Measurements from ENCODE around the gene CDK3.
"Not testable (repeated sequence)": the region's sequence is repeated elsewhere in the genome, so short reads cannot be mapped to it uniquely, and the experiment has no call there.

The CDK3 gene

DNA sequence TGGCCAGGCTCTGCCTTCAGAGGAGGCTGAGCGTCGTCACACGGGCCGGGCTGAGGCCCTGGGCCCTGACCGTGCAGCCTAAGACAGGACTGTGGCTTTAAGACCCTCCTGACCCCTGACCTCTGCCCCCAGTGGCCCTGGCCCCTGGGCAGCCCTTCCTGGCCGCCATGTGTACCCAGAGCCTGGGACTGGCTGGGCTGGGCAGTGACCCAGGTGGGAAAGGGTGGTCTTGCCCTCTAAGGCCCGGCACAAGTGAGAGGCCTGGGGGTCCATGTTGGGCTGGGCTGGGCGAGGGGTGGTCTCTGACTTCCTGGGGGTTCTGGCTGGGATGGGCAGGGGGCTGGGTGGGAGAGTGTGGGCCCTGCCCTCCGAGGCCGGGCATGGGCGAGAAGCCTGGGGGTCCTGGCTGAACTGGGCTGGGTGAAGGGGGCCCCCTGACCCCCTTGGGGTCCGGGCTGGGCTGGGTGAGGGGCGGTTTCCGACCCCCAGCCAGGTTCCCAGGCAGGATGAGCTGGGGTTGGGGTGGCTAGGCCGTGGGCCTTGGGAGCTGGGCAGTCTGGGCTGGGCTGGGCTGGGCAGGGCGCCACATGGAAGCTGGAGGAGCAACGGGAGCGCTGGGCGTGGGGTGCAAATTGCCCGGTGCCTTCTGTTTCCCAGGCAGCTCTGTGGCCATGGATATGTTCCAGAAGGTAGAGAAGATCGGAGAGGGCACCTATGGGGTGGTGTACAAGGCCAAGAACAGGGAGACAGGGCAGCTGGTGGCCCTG, at the start of gene CDK3:
CDK3 (plus strand) TSS at position 101 of the 767 bp plus-strand sequence; CDS start at position 672, 571 bp downstream.
- no peak for DNase-seq (ENCODE audit: low read depth)

DNA sequence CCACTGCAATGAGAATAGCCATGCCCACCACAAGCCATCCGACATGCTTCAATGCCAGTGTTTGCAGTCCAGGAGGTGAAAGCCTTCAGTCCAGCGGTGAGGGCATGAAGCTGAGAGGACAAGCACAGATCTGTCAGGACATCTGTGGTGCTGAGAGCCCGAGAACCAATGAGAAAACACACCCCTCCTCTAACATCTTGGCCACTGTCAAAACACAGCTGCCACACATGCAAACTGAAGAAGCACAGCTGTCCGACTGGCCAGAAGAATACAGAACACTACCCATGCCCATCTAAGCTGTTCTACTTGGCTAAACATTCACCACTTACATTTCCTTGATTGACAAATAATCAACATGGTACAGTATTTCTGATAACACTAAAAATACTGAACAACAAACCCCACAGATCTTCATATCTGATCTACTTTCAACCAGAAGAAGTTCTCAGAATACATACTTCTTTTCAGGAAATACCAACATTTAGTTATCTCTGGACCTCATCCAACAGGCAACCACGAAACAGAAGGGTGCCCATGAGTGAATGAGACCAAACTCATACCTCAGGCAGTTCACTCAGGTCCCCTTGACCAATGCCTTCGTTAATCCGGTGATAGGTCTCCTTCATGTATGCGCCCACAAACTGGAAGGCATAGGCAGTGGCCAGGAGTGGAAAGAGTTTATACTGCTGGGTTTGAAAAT, 49.6 kb upstream of the CDK3 start:
- no peak for DNase-seq (ENCODE audit: low read depth)

DNA sequence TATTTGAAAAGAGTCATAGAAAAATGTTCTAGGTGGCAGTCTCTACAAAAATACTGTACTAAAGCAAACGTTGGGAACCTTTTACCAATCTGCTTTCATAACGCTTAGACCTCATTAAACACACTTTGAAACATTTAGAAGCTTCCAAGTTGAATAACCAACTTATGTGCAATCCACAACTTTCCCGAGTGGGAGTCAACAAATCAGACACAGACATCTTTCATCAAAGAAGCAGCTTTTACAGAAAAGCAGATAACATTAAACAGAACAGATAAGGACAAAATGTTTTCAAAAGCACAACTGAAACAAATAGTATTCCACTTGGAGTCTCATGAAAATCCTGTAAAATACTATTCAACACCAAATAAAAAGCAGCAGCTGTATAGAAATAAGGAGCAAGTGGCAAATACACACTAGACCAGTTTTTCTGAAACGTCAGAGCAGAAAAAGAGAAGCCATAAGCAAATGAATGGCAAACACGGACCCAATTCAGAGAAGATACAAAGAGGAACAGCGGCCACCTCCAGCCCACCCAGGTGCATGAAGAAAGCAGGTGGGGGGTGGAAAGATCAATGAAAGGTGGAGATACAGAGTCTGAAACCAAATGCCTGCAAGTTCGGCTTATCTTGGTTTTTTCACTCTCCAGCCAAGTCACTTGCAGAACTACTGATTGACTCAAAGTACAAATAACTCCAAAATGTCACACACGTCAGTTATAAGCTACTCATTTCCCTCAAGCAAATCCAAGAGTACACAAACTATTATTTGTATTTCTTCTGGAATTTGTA, 41.4 kb upstream of the CDK3 start:
- DNase-seq (ENCODE audit: low read depth): no peak

DNA sequence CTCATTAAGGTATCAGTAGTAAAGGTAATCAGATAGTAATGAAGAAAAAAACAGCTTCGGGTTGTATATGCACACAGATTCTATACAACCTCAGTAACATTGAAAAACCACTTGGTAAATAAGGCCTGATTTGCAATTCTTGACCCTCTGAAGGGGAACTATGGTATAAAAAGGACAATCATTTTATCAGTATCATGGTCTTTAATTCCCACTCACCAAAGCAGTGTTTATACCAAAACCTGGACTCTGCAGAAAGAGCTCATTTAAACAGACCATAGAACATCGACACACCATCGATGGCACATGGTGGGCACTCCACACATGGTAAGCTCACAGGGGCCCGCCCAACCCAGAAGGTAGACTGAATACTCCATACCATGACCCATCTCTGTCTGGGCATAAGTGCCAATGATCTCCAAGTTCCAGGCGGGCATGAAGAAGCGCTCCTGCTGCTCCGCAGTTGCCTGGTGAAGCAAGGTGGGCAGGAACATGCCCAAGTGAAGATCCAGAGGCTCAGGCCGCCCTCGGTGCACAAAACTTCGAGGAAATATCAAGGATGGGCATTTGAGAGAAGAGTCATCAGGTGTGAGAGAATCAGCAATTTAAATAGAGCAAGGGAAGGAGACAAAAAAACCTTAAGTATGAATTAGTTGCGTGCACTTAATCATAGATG, 40.7 kb upstream of the CDK3 start:
- DNase-seq (ENCODE audit: low read depth): no peak

DNA sequence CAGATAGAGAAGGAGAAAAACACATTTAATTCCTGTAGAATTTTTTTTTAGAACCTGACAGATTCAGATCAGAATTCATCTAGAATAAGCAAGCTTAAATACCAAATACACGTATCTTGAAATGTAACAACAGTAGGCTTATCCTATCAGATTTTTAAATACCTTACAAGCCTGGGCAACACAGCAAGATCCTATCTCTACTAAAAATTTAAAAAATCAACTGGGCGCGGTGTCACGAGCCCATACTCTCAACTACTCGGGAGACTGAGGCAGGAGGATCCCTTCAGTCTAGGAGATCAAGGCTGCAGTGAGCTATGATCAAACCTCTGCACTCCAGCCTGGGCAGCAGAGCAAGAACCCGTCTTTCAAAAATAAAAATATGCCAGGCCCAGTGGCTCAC, 35.2 kb upstream of the CDK3 start:
- no peak for DNase-seq (ENCODE audit: low read depth)

DNA sequence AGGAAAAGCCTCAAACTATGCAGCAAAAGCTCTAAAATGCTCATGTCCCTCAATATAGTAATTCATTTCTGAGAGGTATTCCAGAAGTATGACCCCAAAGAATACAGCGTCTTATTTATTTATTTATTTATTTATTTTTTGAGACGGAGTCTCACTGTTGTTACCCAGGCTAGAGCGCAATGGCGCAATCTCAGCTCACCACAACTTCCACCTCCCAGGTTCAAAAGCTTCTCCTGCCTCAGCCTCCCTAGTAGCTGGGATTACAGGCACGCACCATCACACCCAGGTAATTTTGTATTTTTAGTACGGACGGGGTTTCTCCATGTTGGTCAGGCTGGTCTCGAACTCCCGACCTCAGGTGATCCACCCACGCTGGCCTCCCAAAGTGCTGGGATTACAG, 31.6 kb upstream of the CDK3 start:
- not testable (repeated sequence) for DNase-seq (ENCODE audit: low read depth)

DNA sequence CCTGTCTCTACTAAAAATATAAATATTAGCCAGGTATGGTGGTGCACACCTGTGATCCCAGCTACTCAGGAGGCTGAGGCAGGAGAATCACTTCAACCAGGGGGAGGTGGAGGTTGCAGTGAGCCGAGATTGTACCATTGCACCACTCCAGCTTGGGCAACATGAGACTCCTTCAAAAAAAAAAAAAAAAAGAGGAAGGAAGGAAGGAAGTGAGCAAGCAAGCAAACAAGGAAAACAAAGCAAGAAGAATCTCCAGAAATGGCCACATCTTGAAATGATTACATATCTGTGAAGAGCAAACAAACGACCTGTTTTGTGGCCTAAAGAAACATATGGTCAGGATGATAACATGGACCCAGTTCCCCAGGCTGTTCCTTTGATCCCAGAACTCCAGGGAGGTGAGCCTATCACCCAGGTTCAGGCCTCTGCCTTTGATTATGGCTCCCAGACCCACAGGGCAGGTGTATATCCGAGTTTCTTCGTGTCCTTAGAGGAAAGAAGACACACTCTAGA, 30.6 kb upstream of the CDK3 start:
- no peak for DNase-seq (ENCODE audit: low read depth)

DNA sequence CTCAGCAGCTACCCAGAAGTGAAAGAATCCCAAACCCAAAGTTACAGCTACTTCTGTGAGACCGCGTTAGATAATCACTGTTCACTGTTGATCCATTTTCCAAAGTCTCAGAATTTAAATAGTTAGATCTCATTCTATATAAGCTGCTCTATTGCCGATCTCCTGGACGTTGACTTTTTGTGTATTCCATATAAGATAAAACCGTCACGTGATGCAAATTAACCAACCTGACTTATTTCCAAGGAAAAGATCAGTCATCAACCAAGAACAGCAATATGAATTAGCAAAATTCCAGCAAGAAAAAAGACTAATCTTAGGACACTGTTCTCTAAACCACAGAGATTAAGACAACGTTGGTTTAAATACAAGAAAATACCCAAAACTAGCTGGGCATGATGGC, 30.0 kb upstream of the CDK3 start:
- DNase-seq (ENCODE audit: low read depth): no peak

DNA sequence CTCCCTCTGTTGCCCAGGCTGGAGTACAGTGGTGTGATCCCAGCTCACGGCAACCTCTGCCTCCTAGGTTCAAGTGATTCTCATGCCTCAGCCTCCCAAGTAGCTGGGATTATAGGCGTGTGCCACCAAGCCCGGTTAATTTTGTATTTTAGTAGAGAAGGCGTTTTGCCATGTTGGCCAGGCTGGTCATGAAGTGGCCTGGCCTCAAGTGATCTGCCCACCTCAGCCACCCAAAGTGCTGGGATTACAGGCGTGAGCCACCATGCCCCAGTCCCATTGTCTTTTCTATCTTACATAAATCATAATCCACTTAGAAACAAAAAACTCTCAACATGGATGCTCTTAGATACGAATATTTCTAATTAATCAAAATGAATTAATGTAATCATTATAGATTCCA, 25.5 kb upstream of the CDK3 start:
- DNase-seq (ENCODE audit: low read depth): not testable (repeated sequence)

DNA sequence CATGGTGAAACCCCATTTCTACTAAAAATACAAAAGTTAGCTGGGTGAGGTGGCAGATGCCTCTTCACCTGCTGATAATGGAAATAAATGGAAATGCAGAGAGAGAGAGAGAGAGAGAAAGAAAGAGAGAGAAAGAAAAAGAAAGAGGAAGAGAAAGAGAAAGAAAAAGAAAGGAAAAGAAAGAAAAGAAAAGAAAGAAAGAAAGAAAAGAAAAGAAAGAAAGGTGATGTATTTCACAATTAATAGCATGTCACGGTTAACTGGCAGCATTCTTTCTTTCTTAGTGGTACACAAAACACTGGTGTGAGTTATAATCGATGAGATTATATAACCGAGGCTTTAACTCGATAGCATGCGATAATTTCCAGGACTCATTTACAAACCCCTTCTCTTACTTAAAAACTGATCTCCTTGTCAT, 24.9 kb upstream of the CDK3 start:
- no peak for DNase-seq (ENCODE audit: low read depth)

DNA sequence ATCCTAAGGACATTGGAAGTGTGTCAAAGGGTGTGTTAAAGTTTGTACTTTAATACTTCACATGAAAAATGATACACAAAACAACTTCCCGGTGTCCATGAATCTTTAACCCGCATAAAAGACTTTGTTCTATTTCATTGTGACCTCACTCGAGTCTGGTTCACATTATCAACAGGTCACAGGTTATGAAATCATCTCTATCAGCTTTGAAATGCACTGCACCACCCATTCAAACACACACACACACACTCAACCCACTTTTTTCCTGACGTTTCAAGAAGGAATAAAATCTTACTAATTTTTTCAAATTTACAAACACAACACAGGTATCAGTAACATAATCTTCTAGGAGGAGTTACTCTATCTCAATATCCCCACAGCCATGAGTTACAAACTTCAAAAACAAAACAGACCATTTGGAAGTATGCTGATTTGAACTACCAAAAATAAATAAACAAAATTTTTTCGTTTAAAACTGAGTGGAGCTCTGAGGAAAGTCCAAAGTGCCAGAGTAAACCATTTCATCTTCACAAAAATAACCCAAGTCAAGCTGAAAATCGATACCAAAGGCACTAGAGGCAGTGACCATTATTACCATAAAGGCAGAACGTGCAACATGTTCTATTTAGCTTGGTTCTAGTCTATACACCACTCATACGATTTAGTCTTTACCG, 24.3 kb upstream of the CDK3 start:
- DNase-seq (ENCODE audit: low read depth): no peak

DNA sequence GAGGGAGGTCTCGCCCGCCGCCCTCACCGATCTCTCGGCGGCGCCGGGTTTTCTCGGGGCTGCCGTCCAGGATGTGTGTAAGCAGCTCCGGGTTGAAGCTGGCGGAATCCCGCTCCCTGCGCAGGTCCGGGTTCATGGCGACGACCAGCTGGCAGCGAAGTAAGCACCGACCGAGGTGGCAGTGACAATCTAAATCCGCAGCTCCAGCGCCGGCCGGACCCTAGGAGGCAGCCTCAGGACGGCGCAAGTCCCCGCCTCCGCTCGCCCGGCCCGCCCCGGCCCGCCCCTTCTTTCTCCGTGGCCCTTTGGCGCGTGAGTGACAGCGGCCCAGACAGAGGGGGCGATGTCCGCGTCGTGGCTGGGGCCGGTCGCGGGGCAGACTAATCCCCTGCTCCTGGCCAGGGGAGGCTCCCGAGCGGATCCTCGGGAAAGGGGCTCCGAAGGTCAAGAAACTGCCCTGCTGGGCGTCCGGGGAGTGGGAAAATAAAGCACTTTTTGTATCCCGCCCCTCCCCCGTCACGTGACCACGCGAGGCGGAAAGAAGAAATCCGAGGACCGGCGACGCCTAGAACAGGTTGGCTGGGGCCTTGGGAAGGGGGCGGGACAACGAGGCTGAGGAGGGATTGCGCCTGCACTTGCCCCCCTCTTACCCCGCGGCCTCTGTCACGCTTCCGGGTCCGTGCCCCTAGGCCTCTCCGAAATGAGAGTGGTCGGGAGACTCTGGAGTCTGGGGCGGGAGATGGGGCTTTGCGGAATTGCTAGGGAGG, 21.5 kb upstream of the CDK3 start, which contains the start of the genes ACOX1 and TEN1:
ACOX1 (minus strand) TSS at position 229 of the 767 bp plus-strand sequence; CDS start at position 136, 93 bp downstream.
TEN1 (plus strand) TSS at position 303 of the 767 bp plus-strand sequence. CDS start 6,953 bp downstream, outside the sequence.
- peak; percentile 77 for DNase-seq (ENCODE audit: low read depth)

DNA sequence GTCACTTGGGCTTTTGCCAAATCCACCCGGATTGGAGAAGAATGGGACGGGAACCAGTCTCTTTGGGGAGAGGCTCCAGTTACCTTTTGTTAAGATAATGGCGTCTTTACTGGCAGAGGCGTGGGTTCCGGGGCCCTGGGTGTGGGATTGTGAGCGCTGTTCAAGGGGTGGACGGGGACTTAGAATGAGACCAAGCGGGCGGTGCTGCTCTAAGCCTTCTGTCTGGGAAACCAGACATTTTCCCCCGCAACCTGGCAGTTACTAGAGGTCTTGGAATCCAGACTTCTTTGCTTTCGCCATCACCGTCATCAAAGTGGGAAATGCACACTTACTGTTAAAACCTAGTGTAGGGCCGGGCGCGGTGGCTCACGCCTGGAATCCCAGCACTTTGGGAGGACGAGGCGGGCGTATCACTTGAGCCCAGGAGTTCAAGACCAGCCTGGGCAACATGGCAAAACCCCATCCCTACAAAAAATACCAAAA, 20.9 kb upstream of the CDK3 start:
- DNase-seq (ENCODE audit: low read depth): peak; percentile 38

DNA sequence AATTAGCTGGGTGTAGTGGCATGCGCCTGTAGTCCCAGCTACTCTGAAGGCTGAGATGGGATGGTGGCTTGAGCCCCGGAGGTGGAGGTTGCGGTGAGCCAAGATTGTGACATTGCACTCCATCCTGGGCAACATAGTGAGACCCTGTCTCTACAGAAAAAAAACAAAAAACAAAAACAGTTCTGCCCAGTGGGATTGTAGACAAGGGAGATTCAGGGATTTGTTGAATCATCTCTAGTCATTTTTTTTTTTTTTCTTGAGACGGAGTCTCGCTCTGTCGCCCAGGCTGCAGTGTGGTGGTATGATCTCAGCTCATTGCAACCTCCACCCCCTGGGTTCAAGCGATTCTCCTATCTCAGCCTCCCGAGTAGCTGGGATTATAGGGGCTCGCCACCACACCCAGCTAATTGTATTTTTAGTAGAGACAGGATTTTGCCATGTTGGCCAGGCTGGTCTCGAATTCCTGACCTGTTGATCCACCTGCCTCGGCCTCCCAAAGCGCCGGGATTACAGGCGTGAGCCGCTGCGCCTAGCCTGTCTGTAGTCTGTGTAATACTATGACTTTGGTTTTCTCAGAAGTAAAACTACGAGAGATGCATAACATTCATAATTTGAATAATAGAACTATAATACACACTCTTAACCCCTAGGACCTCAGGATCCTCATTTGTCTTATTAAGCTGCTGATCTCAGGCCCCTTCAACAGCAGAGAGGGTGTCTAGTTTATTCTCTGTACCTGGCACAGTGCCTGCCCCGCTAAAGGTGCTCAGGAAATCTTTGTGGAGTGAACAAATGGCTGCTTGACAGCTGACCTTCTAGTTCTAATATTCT, 20.3 kb upstream of the CDK3 start:
- no peak for DNase-seq (ENCODE audit: low read depth)

DNA sequence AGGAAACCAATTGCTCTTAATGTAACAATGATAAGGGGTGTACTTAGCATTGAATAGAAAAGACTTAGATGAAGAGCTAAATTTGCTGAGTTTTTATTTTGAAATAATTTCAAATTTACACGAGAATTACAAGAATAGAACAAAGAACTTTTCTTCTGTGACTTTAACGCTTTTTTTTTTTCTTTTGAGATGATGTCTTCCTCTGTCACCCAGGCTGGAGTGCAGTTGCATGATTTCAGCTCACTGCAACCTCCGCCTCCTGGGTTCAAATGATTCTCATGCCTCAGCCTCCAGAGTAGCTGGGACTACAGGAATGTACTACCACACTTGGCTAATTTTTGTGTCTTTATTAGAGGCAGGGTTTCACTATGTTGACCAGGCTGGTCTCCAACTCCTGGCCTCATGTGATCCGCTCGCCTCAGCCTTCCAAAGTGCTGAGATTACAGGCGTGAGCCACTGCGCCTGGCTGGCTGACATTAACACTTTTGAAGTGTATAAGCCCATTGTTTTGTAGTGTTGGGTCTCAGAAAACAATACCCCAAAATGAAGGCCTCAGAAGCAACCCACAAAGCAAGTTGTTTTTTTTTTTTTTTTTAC, 19.5 kb upstream of the CDK3 start:
- no peak for DNase-seq (ENCODE audit: low read depth)

DNA sequence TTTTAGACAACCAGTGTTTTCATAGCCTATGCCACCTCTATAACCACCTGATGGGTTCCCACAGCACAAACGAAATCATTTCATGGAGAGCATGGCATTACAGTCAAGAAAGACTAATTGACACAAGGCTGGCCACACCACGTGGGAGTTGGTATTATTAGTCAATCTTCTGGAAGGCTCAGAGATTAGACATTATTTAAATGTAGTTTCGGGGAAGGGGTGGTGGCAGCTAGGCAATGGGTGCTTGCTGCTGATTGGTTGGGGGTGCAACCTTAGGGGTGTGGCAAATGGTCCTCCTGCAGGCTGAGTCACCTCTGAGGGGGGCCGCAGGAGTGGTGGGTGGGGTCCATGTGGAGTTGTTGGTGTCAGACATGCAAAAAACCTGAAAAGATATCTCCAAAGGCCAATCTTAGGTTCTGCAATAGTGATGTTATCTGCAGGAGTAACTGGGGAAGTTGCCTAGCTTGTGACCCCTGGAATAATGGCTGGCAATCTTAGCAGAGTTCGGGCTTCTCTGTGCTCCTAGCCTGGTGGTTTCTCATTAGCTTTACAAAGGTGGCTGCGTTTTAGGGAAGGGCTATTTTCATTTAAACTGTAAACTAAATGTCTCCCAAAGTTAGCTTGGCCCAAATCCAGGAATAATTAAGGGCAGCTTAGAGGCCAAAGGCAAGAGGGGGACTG, 17.0 kb upstream of the CDK3 start:
- no peak for DNase-seq (ENCODE audit: low read depth)

DNA sequence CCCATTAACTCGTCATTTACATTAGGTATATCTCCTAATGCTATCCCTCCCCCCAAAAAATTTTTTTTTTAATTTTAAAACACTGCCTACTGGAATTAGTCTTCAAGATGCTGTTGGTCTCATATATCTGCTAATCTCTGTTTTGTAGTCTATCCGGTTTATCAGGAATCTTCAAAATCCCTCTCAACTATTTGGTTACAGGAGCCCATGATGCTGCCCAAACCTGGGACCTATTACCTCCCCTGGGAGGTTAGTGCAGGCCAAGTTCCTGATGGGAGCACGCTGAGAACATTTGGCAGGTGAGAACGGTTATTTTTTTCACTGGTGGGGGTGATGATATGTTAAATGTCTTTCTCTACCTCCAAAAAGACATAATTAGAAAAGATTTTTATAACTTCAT, 14.7 kb upstream of the CDK3 start:
- no peak for DNase-seq (ENCODE audit: low read depth)

DNA sequence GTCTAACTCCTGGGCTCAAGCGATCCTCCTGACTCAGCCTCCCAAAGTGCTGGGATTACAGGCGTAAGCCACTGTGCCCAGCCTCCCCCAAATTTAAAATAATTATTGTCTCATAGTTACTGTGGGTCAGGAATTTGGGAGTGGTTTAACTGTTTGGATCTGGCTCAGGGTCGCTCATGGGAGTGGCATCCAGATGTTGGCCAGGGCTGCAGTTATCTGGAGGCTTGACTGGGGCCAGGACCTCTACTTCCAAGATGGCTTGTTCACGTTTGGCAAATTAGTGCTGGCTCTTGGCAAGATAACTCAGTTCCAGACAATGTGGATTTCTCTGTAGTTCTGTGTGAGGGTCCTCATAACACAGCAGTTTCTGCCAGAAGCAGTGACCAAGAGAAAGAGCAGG, 13.6 kb upstream of the CDK3 start:
- DNase-seq (ENCODE audit: low read depth): no peak

Measured in non-pigmented ciliary epithelial cell (primary cell).